BJ (cell line): ENCODE results near the gene AGAP1. TPM values are rescaled to one million over a fixed set of nuclear protein-coding genes. Genes with fewer than 3 reads are reported as not detected.

Experiments used
- CTCF ChIA-PET: fragments of 350-600 bp; formaldehyde crosslinking; extraction: SDS; loops from one replicate; lab custom pipeline; 2021; ENCODE audit warnings: antibody characterized with exemption, inconsistent platforms; lab: Yijun Ruan, JAX
- POLR2A ChIA-PET: fragments of 300-600 bp; sonication (Branson Sonifier 250); formaldehyde crosslinking; extraction: SDS; loops from one replicate; lab custom pipeline; 2021; ENCODE audit warnings: antibody characterized with exemption; lab: Charles Lee
- DNase-seq: peaks from one replicate; pipeline ENCODE4 v3.0.0-alpha.2; 2011; ENCODE audit warnings: low read depth
- H3K27me3 ChIP-seq: 2 replicates; pipeline ENCODE4 v1.6.0; 2011; ENCODE audit warnings: low read length; ENCODE audit not compliant: control insufficient read depth, insufficient read depth
- H3K36me3 ChIP-seq: 2 replicates; pipeline ENCODE4 v1.5.1; 2011; ENCODE audit warnings: low read length; ENCODE audit not compliant: control insufficient read depth, insufficient read depth
- H3K4me3 ChIP-seq: 2 replicates; pipeline ENCODE4 v1.5.1; 2011; ENCODE audit warnings: low read depth, mild to moderate bottlenecking, control low read depth, low read length
- polyA plus RNA-seq: library from polyadenylated mRNA; depleted of rRNA; stranded (reverse); fragments of >200 nt; gene quantifications from 2 replicates; pipeline ENCODE4 v1.2.3, GENCODE V29; 2011
- TF ChIP-seq, protein P1 (sequence below): IDR thresholded peaks from 2 replicates; pipeline ENCODE4 v1.5.1; 2011; ENCODE audit warnings: low read depth, mild to moderate bottlenecking, control low read depth, inconsistent platforms, low read length, moderate library complexity; ENCODE audit not compliant: insufficient read depth

Gene AGAP1
- polyA plus RNA-seq, 1 experiment: 14.9 TPM

DNA sequence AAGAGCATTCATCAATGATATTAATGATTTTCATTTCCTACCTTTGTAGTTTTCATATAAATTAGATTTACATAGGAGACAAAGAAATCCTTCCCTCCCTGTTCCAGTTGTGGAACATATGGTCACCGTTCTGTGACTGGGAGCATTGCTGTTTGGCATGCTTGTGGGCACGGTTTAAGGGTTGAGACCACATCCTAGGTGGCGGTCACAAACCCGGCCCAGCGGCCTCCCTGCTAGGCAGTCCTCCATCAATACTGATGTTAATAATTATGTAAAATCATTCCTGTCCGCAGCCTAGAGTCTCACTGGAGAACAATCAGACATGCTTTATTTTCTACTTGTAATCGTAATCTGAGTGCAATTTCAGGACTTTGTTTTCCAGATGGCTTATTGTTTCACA is 117.9 kb downstream of the AGAP1 start:
- Histone ChIP-seq H3K27me3 (no peaks in the 10 kb centered on the region), H3K36me3 (no peaks in the 10 kb centered on the region), H3K4me3 (no peak overlapping the region)
- POLR2A ChIA-PET: no interaction called here
- no peak for DNase-seq
- TF ChIP-seq, protein P1, sequence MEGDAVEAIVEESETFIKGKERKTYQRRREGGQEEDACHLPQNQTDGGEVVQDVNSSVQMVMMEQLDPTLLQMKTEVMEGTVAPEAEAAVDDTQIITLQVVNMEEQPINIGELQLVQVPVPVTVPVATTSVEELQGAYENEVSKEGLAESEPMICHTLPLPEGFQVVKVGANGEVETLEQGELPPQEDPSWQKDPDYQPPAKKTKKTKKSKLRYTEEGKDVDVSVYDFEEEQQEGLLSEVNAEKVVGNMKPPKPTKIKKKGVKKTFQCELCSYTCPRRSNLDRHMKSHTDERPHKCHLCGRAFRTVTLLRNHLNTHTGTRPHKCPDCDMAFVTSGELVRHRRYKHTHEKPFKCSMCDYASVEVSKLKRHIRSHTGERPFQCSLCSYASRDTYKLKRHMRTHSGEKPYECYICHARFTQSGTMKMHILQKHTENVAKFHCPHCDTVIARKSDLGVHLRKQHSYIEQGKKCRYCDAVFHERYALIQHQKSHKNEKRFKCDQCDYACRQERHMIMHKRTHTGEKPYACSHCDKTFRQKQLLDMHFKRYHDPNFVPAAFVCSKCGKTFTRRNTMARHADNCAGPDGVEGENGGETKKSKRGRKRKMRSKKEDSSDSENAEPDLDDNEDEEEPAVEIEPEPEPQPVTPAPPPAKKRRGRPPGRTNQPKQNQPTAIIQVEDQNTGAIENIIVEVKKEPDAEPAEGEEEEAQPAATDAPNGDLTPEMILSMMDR: no peak
- CTCF ChIA-PET: no interaction called here

- Histone ChIP-seq H3K4me3 (no peak overlapping the region), H3K27me3 (no peaks in the 10 kb centered on the region), H3K36me3 (no peaks in the 10 kb centered on the region)
- DNase-seq: no peak
- CTCF ChIA-PET: interaction anchor here (0.5 kb wide), 1 partner anchor 16 kb away, joined by 5 read pairs; no protein-coding TSS in a partner anchor
- TF ChIP-seq, protein P1: no peak
- POLR2A ChIA-PET: no interaction called here
Measured at GRCh38 chr2:235612181-235612950, 118.5 kb downstream of the AGAP1 start.

DNA sequence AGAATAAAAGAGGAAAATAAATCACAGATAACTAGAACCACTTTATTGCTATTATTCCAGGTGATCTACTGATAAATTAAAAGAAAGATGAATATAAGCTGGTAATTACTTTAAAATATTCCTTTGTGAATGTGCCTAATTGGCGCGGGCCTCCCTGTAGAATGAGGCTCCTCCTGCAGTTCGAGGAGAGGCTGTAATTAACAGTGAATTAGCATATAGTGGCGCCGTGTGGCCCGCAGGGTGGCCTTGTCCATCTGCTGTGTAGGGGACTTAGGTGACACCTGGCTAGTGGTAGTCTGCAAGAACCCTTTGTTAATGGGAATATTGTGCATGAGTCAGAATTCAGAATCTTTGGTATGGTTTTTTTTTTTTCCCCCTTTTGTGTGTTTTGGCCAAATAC is 119.8 kb downstream of the AGAP1 start:
- CTCF ChIA-PET: interaction anchor here (1.4 kb wide), 1 partner anchor 497 kb away, joined by 3 read pairs; no protein-coding TSS in a partner anchor
- no peak overlapping the region for H3K4me3 ChIP-seq
- H3K27me3 ChIP-seq: no peaks in the 10 kb centered on the region
- no peaks in the 10 kb centered on the region for H3K36me3 ChIP-seq
- POLR2A ChIA-PET: no interaction called here
- TF ChIP-seq, protein P1: no peak
- no peak for DNase-seq

- ChIA-PET CTCF (interaction anchor here (0.6 to 1.4 kb wide), 2 partner anchors 38 to 497 kb away, joined by 3 read pairs; no protein-coding TSS in a partner anchor), POLR2A (no interaction called here)
- H3K27me3 ChIP-seq: no peaks in the 10 kb centered on the region
- DNase-seq: no peak
- no peaks in the 10 kb centered on the region for H3K36me3 ChIP-seq
- no peak overlapping the region for H3K4me3 ChIP-seq
- TF ChIP-seq, protein P1: no peak
Measured at GRCh38 chr2:235614176-235614860, 120.5 kb downstream of the AGAP1 start.
